H1 (cell line): ENCODE measurements around the gene SMIM31. TPM values are rescaled to one million over a fixed set of nuclear protein-coding genes. Genes with fewer than 3 reads are reported as not detected.

Experiments
- CTCF ChIA-PET: fragments of 300-600 bp; sonication (Branson Sonifier 250); formaldehyde crosslinking; loops from one replicate; lab custom pipeline; 2021; ENCODE audit not compliant: partially characterized antibody; lab: Charles Lee
- POLR2A ChIA-PET: fragments of 300-600 bp; sonication (Branson Sonifier 250); formaldehyde crosslinking; loops from one replicate; lab custom pipeline; 2021; ENCODE audit warnings: inconsistent platforms; ENCODE audit not compliant: partially characterized antibody; lab: Charles Lee
- DNase-seq, 2 experiments: peaks; one replicate each; pipeline versions ENCODE4 v3.0.0 to v3.0.0-alpha.2; 2010 to 2022; ENCODE audit warnings: low spot score in 2 of 2, low read depth in 1 of 2, mixed read lengths in 1 of 2
- FAIRE-seq: peaks from 2 replicates; lab custom pipeline; 2011; peaks lifted over from hg19 to GRCh38; lab: Jason Lieb, UNC
- H2AFZ ChIP-seq: 2 replicates; pipeline ENCODE4 v1.8.1; 2012; ENCODE audit warnings: low read length, inconsistent platforms
- H2AK5ac ChIP-seq: 2 replicates; pipeline ENCODE4 v1.6.1; 2013; ENCODE audit warnings: low read depth, low read length
- H2BK120ac ChIP-seq: replicated peaks from 2 replicates; pipeline ENCODE3; 2013; ENCODE audit warnings: low read depth, low read length, inconsistent platforms
- H2BK12ac ChIP-seq: 2 replicates; pipeline ENCODE4 v1.6.1; 2013; ENCODE audit warnings: low read depth, low read length
- H2BK15ac ChIP-seq: 2 replicates; pipeline ENCODE4 v1.6.1; 2013; ENCODE audit warnings: low read length
- H2BK20ac ChIP-seq: 2 replicates; pipeline ENCODE4 v1.6.1; 2013; ENCODE audit warnings: low read length
- H2BK5ac ChIP-seq: 2 replicates; pipeline ENCODE4 v1.6.1; 2013; ENCODE audit warnings: low read depth, low read length
- H3K14ac ChIP-seq: 2 replicates; pipeline ENCODE4 v1.6.1; 2013; ENCODE audit warnings: inconsistent platforms; ENCODE audit not compliant: insufficient read length
- H3K18ac ChIP-seq: 2 replicates; pipeline ENCODE4 v1.6.1; 2013; ENCODE audit warnings: low read length; ENCODE audit errors: extremely low read depth
- H3K23ac ChIP-seq: 2 replicates; pipeline ENCODE4 v1.6.1; 2013; ENCODE audit warnings: inconsistent platforms; ENCODE audit not compliant: insufficient read length
- H3K23me2 ChIP-seq: 2 replicates; pipeline ENCODE4 v1.6.1; 2013; ENCODE audit warnings: low read depth, low read length
- H3K27ac ChIP-seq: 2 replicates; pipeline ENCODE4 v1.6.1; 2011; ENCODE audit warnings: low read depth, low read length, inconsistent platforms
- H3K27me3 ChIP-seq, 4 experiments: replicated peaks in 1 of 4; 1 replicate in 1 of 4; 2 replicates in 3 of 4; pipeline versions ENCODE4 v1.6.1 to v1.8.1; 2011 to 2013; ENCODE audit warnings: low read length in 3 of 4, mild to moderate bottlenecking in 3 of 4, inconsistent platforms in 2 of 4, mixed read lengths in 2 of 4, moderate library complexity in 1 of 4; ENCODE audit not compliant: control insufficient read depth in 3 of 4, insufficient read depth in 3 of 4; ENCODE audit errors: extremely low read depth in 1 of 4
- H3K36me3 ChIP-seq, 4 experiments: 2 replicates each; pipeline versions ENCODE4 v1.6.1 to v1.8.1; 2011 to 2013; ENCODE audit warnings: mild to moderate bottlenecking in 4 of 4, low read length in 3 of 4, moderate library complexity in 2 of 4, control low read depth in 1 of 4, inconsistent platforms in 1 of 4; ENCODE audit not compliant: insufficient read depth in 4 of 4, control insufficient read depth in 2 of 4
- H3K4ac ChIP-seq: replicated peaks from 2 replicates; pipeline ENCODE3; 2013; ENCODE audit warnings: low read length, low read depth, mixed read lengths, inconsistent platforms; ENCODE audit not compliant: insufficient read length
- H3K4me1 ChIP-seq, 4 experiments: replicated peaks in 1 of 4; 1 replicate in 1 of 4; 2 replicates in 3 of 4; pipeline versions ENCODE4 v1.6.1 to v1.8.1; 2011 to 2013; ENCODE audit warnings: low read length in 3 of 4, inconsistent platforms in 2 of 4, mixed read lengths in 1 of 4; ENCODE audit not compliant: insufficient read depth in 4 of 4, control insufficient read depth in 3 of 4
- H3K4me2 ChIP-seq, 2 experiments: 2 replicates each; pipeline versions ENCODE4 v1.6.1 to v1.8.1; 2011 to 2013; ENCODE audit warnings: low read depth in 2 of 2, low read length in 2 of 2, control low read depth in 1 of 2, inconsistent platforms in 1 of 2, mild to moderate bottlenecking in 1 of 2; ENCODE audit not compliant: insufficient read depth in 1 of 2
- H3K4me3 ChIP-seq, 4 experiments: fragments of 200-600, 300-600 bp in 1 of 4; sonication (generic), shearing (Covaris generic), sonication (Bioruptor Twin) in 1 of 4; 2 replicates each; pipeline versions ENCODE4 v1.5.1 to v1.8.1; 2011 to 2016; ENCODE audit warnings: low read length in 4 of 4, low read depth in 3 of 4, control low read depth in 2 of 4, inconsistent platforms in 2 of 4, mild to moderate bottlenecking in 2 of 4, mixed read lengths in 1 of 4, moderate library complexity in 1 of 4; ENCODE audit not compliant: insufficient read depth in 2 of 4; ENCODE audit errors: extremely low read depth in 1 of 4
- H3K56ac ChIP-seq: replicated peaks from 2 replicates; pipeline ENCODE3; 2013; ENCODE audit warnings: low read depth, mild to moderate bottlenecking, mixed read lengths, low read length, inconsistent platforms; ENCODE audit not compliant: insufficient read length
- H3K79me1 ChIP-seq: 2 replicates; pipeline ENCODE4 v1.6.1; 2013; ENCODE audit warnings: low read depth, low read length, control low read depth
- H3K79me2 ChIP-seq, 2 experiments: 2 replicates each; pipeline versions ENCODE4 v1.6.1 to v1.8.1; 2012 to 2013; ENCODE audit warnings: low read length in 2 of 2, mild to moderate bottlenecking in 2 of 2, inconsistent platforms in 1 of 2; ENCODE audit not compliant: insufficient read depth in 2 of 2, control insufficient read depth in 1 of 2
- H3K9ac ChIP-seq, 4 experiments: replicated peaks in 1 of 4; 1 replicate in 1 of 4; 2 replicates in 3 of 4; pipeline versions ENCODE4 v1.6.1 to v1.8.1; 2011 to 2013; ENCODE audit warnings: low read depth in 3 of 4, low read length in 3 of 4, control low read depth in 2 of 4, mild to moderate bottlenecking in 2 of 4, moderate library complexity in 2 of 4, inconsistent platforms in 1 of 4; ENCODE audit errors: extremely low read depth in 1 of 4
- H3K9me3 ChIP-seq, 2 experiments: 2 replicates each; pipeline versions ENCODE4 v1.6.1 to v1.8.1; 2012 to 2013; ENCODE audit warnings: mild to moderate bottlenecking in 2 of 2, moderate library complexity in 2 of 2, control low read depth in 1 of 2, inconsistent platforms in 1 of 2, low read depth in 1 of 2, low read length in 1 of 2, mixed read lengths in 1 of 2; ENCODE audit not compliant: insufficient read depth in 2 of 2
- H4K20me1 ChIP-seq, 2 experiments: replicated peaks in 1 of 2; 2 replicates each; pipeline versions ENCODE3 to v1.8.1; 2011 to 2013; ENCODE audit warnings: inconsistent platforms in 2 of 2, low read length in 2 of 2, mild to moderate bottlenecking in 1 of 2; ENCODE audit not compliant: insufficient read depth in 2 of 2, control insufficient read depth in 1 of 2
- H4K5ac ChIP-seq: 2 replicates; pipeline ENCODE4 v1.6.1; 2013; ENCODE audit warnings: low read length, low read depth, mixed read lengths, inconsistent platforms; ENCODE audit not compliant: insufficient read length
- H4K8ac ChIP-seq: 2 replicates; pipeline ENCODE4 v1.8.0; 2013; ENCODE audit warnings: mild to moderate bottlenecking, moderate library complexity, low read length, inconsistent platforms; ENCODE audit not compliant: insufficient read depth; ENCODE audit errors: extremely low read depth
- H4K91ac ChIP-seq: replicated peaks from 2 replicates; pipeline ENCODE3; 2013; ENCODE audit warnings: low read length, mixed read lengths, inconsistent platforms; ENCODE audit not compliant: insufficient read length
- ZNF274 ChIP-seq: IDR thresholded peaks from 2 replicates; pipeline ENCODE4 v1.7.0; 2012; ENCODE audit warnings: low read length, borderline replicate concordance; ENCODE audit errors: extremely low read depth
- WGBS, 2 experiments: shearing (Covaris generic) in 1 of 2; methylation state at CpG; one replicate each; pipeline versions ENCODE4 v1.1.6 to v1.1.7; 2013 to 2015; ENCODE audit warnings: low lambda C conversion rate in 2 of 2, mixed read lengths in 2 of 2, inconsistent platforms in 1 of 2, low coverage in 1 of 2, missing lambda C conversion rate in 1 of 2; ENCODE audit not compliant: insufficient replicate concordance in 2 of 2, insufficient coverage in 1 of 2, insufficient read length in 1 of 2; ENCODE audit errors: extremely low coverage in 1 of 2, missing lambda C conversion rate in 1 of 2; 5-methylcytosine and 5-hydroxymethylcytosine counted together
- polyA plus RNA-seq, 7 experiments: library from polyadenylated mRNA; depleted of rRNA in 3 of 7; stranded (reverse) in 5 of 7; unstranded in 2 of 7; fragments of >200 nt in 5 of 7; fragments of 200-250 nt in 2 of 7; gene quantifications; 1 replicate in 5 of 7; 2 replicates in 1 of 7; 4 replicates in 1 of 7; pipeline versions ENCODE4 v1.2.1 to v1.2.3, GENCODE V29; 2011 to 2013; ENCODE audit warnings: missing spikeins in 2 of 7, mixed read lengths in 2 of 7
- total RNA-seq: library from RNA; stranded (reverse); fragmentation: NEBNext Ultra II Directional; extraction: Animal tissue kit (Norgen Biotek cat#: 25700); gene quantifications from 2 replicates; pipeline ENCODE4 v1.2.1, GENCODE V29; 2021

SMIM31 gene
- total and polyA plus RNA-seq, 2 of the 8 experiments (the other 6 are each of a cell fraction or from before 2014, with no cell fraction given), result not detected

DNA sequence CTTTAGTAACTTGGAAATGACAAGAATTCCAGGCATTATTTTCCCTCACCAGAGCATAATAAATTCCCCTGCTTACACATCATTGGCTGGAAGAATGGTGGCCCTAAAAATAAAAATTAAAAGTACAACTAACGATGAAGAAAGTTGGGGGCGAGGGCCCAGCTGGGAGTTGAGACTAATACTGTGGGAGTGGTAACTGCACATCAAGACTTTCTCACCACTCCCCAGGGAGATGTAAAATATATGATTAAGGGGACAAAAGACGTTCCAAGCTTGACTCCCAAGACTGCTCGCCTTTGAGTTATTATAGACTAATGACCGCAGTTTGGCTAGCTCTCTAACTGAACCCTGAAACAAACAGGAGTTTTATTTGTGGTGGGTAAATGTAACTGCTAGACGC is 30.0 kb downstream of the SMIM31 start:
- Histone ChIP-seq H3K4me3 (no peak overlapping the region), H4K5ac (no peak overlapping the region), H3K27ac (no peak overlapping the region), H3K18ac (no peak overlapping the region), H3K4ac (no peak overlapping the region), H3K79me2 (no peaks in the 10 kb centered on the region), H3K23ac (no peak overlapping the region), H3K79me1 (no peaks in the 10 kb centered on the region), H4K8ac (no peak overlapping the region), H2BK5ac (no peak overlapping the region), H2BK12ac (no peak overlapping the region), H3K14ac (no peak overlapping the region), H3K56ac (no peak overlapping the region), H2AK5ac (no peak overlapping the region), H2BK120ac (no peak overlapping the region), H3K36me3 (no peaks in the 10 kb centered on the region), H3K23me2 (no peaks in the 10 kb centered on the region), H2BK20ac (0 out of 2 replicates have a peak overlapping the region, but pooled peaks have one; percentile 10), H3K9ac (no peak overlapping the region), H2AFZ (peak overlapping the region; percentile 31; the same call in 1 of the 2 replicates), H2BK15ac (no peak overlapping the region), H4K91ac (peak overlapping the region; percentile 73), H3K9me3 (no peaks in the 10 kb centered on the region), H3K4me1 (peaks cover 0 to 3% (median 0%) of the 10 kb centered on the region in 4 experiments; a peak in 2 of 7 replicates), H4K20me1 (no peaks in the 10 kb centered on the region), H3K4me2 (no peak overlapping the region), H3K27me3 (no peaks in the 10 kb centered on the region)
- ChIA-PET CTCF (interaction anchor here (0.6 to 1.1 kb wide), 3 partner anchors 17 to 1117 kb away, joined by 3 read pairs; no protein-coding TSS in a partner anchor), POLR2A (interaction anchor here (0.8 to 2.3 kb wide), 2 partner anchors 15 to 114 kb away, joined by 3 to 8 read pairs; no protein-coding TSS in a partner anchor)
- no peak for TF ChIP-seq ZNF274
- no peak for DNase-seq
- FAIRE-seq, result no peak
- WGBS, 2 experiments, result 76% methylated on average over 6 of the region's 6 CpGs; no CpG with 5 or more reads in 1 of the 2 experiments
